ENCODE data around the gene CCDC85B. TPM values are rescaled to one million over a fixed set of nuclear protein-coding genes. Genes with fewer than 3 reads are reported as not detected.

Gene CCDC85B
- total and polyA plus RNA-seq, 2 of the 13 experiments (the other 11 are each of a cell fraction or from before 2014, with no cell fraction given), result 8.2 to 19.5 TPM

DNA sequence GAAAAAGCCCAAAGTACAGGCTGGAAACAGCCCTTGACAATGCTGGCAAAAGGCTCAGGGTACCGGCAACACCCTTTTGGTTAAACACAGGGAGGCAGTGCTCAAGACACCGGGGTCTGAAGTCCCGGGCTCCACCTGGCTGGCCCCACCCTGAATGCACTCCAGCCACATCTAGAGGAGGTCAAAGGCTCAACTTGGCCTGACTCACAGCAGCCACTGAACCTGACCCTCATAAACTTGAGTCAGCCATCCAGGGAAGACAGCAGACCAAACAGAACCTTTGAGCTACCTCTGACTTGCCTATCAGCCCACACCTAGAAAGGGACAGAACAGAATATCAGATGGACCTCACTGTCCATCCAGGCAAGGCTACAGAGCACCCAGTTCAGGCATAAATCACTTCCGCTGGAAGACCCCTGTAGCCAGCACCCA is 36.3 kb upstream of the CCDC85B start (continued):
- TF ChIP-seq, protein P1, sequence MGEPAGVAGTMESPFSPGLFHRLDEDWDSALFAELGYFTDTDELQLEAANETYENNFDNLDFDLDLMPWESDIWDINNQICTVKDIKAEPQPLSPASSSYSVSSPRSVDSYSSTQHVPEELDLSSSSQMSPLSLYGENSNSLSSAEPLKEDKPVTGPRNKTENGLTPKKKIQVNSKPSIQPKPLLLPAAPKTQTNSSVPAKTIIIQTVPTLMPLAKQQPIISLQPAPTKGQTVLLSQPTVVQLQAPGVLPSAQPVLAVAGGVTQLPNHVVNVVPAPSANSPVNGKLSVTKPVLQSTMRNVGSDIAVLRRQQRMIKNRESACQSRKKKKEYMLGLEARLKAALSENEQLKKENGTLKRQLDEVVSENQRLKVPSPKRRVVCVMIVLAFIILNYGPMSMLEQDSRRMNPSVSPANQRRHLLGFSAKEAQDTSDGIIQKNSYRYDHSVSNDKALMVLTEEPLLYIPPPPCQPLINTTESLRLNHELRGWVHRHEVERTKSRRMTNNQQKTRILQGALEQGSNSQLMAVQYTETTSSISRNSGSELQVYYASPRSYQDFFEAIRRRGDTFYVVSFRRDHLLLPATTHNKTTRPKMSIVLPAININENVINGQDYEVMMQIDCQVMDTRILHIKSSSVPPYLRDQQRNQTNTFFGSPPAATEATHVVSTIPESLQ (CRISPR knock-in tag; conservative IDR thresholded peaks at IDR 0.05), result no peak
- TF ChIP-seq, protein P2, sequence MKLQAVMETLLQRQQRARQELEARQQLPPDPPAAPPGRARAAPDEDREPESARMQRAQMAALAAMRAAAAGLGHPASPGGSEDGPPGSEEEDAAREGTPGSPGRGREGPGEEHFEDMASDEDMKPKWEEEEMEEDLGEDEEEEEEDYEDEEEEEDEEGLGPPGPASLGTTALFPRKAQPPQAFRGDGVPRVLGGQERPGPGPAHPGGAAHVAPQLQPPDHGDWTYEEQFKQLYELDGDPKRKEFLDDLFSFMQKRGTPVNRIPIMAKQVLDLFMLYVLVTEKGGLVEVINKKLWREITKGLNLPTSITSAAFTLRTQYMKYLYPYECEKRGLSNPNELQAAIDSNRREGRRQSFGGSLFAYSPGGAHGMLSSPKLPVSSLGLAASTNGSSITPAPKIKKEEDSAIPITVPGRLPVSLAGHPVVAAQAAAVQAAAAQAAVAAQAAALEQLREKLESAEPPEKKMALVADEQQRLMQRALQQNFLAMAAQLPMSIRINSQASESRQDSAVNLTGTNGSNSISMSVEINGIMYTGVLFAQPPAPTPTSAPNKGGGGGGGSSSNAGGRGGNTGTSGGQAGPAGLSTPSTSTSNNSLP (IDR thresholded peaks at IDR 0.05; ENCODE audit: low read depth, low read length), result no peak
- TF ChIP-seq, protein P3, sequence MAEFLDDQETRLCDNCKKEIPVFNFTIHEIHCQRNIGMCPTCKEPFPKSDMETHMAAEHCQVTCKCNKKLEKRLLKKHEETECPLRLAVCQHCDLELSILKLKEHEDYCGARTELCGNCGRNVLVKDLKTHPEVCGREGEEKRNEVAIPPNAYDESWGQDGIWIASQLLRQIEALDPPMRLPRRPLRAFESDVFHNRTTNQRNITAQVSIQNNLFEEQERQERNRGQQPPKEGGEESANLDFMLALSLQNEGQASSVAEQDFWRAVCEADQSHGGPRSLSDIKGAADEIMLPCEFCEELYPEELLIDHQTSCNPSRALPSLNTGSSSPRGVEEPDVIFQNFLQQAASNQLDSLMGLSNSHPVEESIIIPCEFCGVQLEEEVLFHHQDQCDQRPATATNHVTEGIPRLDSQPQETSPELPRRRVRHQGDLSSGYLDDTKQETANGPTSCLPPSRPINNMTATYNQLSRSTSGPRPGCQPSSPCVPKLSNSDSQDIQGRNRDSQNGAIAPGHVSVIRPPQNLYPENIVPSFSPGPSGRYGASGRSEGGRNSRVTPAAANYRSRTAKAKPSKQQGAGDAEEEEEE (CRISPR knock-in tag; IDR thresholded peaks at IDR 0.05; ENCODE audit: borderline replicate concordance), result no peak
- TF ChIP-seq EEA1 (CRISPR knock-in tag; IDR thresholded peaks at IDR 0.05; ENCODE audit: borderline replicate concordance), result no peak
- peak; percentile 42; the same call in 1 of the 2 replicates for TF ChIP-seq SPEN (CRISPR knock-in tag; IDR thresholded peaks at IDR 0.05; ENCODE audit: low read depth)
- no peak for TF ChIP-seq ZNF557 (CRISPR knock-in tag; IDR thresholded peaks at IDR 0.05)
- no peak for TF ChIP-seq ZMYM3 (CRISPR knock-in tag; IDR thresholded peaks at IDR 0.05)
- TF ChIP-seq TBL1XR1 (IDR thresholded peaks at IDR 0.05; ENCODE audit: borderline replicate concordance, low read length, partially characterized antibody), result peak; percentile 99
- TF ChIP-seq, protein P4, sequence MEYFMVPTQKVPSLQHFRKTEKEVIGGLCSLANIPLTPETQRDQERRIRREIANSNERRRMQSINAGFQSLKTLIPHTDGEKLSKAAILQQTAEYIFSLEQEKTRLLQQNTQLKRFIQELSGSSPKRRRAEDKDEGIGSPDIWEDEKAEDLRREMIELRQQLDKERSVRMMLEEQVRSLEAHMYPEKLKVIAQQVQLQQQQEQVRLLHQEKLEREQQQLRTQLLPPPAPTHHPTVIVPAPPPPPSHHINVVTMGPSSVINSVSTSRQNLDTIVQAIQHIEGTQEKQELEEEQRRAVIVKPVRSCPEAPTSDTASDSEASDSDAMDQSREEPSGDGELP (IDR thresholded peaks at IDR 0.05; ENCODE audit: borderline replicate concordance, low read depth), result peak; percentile 32; the same call in 1 of the 2 replicates
- no peak for TF ChIP-seq MIER2 (CRISPR knock-in tag; IDR thresholded peaks at IDR 0.05)
- TF ChIP-seq CBX5 (CRISPR knock-in tag; IDR thresholded peaks at IDR 0.05; ENCODE audit: borderline replicate concordance), result no peak
- TF ChIP-seq ZSCAN25 (CRISPR knock-in tag; IDR thresholded peaks at IDR 0.05), result no peak
- TF ChIP-seq, protein P5, sequence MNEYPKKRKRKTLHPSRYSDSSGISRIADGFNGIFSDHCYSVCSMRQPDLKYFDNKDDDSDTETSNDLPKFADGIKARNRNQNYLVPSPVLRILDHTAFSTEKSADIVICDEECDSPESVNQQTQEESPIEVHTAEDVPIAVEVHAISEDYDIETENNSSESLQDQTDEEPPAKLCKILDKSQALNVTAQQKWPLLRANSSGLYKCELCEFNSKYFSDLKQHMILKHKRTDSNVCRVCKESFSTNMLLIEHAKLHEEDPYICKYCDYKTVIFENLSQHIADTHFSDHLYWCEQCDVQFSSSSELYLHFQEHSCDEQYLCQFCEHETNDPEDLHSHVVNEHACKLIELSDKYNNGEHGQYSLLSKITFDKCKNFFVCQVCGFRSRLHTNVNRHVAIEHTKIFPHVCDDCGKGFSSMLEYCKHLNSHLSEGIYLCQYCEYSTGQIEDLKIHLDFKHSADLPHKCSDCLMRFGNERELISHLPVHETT (CRISPR knock-in tag; conservative IDR thresholded peaks at IDR 0.05), result no peak
- TF ChIP-seq MTF1 (CRISPR knock-in tag; IDR thresholded peaks at IDR 0.05), result 0 out of 2 replicates have a peak, but pooled peaks have one; percentile 37
- TF ChIP-seq, protein P6, sequence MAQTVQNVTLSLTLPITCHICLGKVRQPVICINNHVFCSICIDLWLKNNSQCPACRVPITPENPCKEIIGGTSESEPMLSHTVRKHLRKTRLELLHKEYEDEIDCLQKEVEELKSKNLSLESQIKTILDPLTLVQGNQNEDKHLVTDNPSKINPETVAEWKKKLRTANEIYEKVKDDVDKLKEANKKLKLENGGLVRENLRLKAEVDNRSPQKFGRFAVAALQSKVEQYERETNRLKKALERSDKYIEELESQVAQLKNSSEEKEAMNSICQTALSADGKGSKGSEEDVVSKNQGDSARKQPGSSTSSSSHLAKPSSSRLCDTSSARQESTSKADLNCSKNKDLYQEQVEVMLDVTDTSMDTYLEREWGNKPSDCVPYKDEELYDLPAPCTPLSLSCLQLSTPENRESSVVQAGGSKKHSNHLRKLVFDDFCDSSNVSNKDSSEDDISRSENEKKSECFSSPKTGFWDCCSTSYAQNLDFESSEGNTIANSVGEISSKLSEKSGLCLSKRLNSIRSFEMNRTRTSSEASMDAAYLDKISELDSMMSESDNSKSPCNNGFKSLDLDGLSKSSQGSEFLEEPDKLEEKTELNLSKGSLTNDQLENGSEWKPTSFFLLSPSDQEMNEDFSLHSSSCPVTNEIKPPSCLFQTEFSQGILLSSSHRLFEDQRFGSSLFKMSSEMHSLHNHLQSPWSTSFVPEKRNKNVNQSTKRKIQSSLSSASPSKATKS (CRISPR knock-in tag; IDR thresholded peaks at IDR 0.05), result no peak
- TF ChIP-seq NAIF1 (CRISPR knock-in tag; IDR thresholded peaks at IDR 0.05; ENCODE audit: borderline replicate concordance), result no peak
- TF ChIP-seq DMAP1 (CRISPR knock-in tag; IDR thresholded peaks at IDR 0.05), result no peak
- TF ChIP-seq, protein P7, sequence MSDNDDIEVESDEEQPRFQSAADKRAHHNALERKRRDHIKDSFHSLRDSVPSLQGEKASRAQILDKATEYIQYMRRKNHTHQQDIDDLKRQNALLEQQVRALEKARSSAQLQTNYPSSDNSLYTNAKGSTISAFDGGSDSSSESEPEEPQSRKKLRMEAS (IDR thresholded peaks at IDR 0.05), result no peak; the same call in 1 of the 2 replicates
- TF ChIP-seq RXRB (CRISPR knock-in tag; IDR thresholded peaks at IDR 0.05; ENCODE audit: borderline replicate concordance), result peak; percentile 85
- 0 out of 2 replicates have a peak, but pooled peaks have one; percentile 38 for TF ChIP-seq PHF21A (CRISPR knock-in tag; IDR thresholded peaks at IDR 0.05)
- no peak for TF ChIP-seq ZNF496 (CRISPR knock-in tag; IDR thresholded peaks at IDR 0.05; ENCODE audit: insufficient replicate concordance)

Measured in HepG2 (cell line).